Stimulated activated CD8-positive, alpha-beta memory T cell treated with anti-CD3 and anti-CD28 coated beads, Interleukin-15, amount 100 ng/mL, for 4 hours (primary cell): ENCODE data around the gene NCAM2.
"Not testable (repeated sequence)": the region's sequence is repeated elsewhere in the genome, so short reads cannot be mapped to it uniquely, and the experiment has no call there.

Source experiments
- DNase-seq, 2 donors: peaks; one replicate each; pipeline ENCODE4 v3.0.0-alpha.2; 2020; ENCODE audit warnings: low read depth in 2 of 2

Gene NCAM2

GRCh38 chr21:21324297-21324696 lies 326.1 kb downstream of the NCAM2 start:
- DNase-seq, result no peak

GRCh38 chr21:21332492-21332891 lies 334.3 kb downstream of the NCAM2 start:
- no peak for DNase-seq

GRCh38 chr21:21341041-21341440 lies 342.8 kb downstream of the NCAM2 start:
- no peak for DNase-seq

- DNase-seq, result no peak
Observed at GRCh38 chr21:21345296-21345695, 347.1 kb downstream of the NCAM2 start.

- no peak for DNase-seq
Observed at GRCh38 chr21:21345872-21346271, 347.7 kb downstream of the NCAM2 start.

- no peak for DNase-seq
Observed at GRCh38 chr21:21366277-21366676, 368.1 kb downstream of the NCAM2 start.

DNA sequence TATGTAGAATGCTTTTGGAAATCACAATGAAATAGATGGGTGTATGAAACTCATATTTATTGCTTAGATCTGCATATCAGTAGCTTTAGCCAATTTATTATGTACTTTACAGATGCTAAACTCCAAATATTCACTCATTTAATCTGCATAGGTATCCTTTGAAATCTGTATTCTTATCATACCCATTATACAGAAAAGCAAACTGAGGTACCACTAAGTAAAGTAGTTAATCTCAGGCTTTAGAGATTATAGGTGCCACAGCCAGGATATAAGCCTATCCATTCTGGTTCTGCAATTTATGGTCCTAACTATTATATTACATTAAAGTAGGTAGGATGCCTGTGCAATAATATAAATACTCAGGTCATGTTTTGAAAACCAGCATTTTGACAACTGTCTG lies 369.4 kb downstream of the NCAM2 start:
- DNase-seq, result no peak

GRCh38 chr21:21373969-21374368 lies 375.8 kb downstream of the NCAM2 start:
- DNase-seq, result no peak

DNA sequence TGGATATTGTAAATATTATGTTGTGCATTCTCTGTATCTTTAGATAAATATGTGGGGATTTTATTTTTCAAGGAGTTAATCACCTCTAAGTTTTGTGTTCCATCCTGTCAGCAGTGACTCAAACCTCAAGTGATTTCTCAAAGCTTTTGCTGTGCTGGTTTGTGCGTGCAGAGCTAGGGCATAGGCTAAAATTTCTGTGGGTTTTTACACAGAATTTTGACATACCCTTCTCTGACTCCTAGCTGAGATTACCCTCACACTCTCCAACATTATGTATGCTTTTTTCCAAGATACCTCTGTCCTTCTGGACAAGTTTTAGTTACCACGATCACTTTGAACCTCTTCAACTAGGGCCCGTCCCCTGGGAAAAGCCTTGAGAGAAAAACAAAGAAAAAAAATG lies 384.9 kb downstream of the NCAM2 start:
- no peak for DNase-seq

DNA sequence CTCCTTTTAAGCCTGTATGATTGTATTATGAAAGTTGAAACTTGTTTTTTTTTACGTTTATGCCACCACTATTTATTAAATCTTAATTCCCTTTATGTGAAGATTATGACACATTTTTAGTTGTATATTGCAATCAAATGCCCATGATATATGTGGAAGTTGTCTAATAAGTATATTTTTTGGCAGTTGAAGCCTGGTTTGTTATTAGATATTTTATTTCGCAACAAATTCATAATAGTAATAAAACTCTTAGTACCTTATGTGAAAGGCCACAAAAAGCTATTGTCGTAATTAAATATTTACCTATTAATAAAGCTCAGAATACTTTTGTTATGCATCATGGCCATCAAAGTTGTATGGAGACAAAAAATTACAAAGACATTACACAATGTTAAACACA lies 386.8 kb downstream of the NCAM2 start:
- DNase-seq, result no peak

DNA sequence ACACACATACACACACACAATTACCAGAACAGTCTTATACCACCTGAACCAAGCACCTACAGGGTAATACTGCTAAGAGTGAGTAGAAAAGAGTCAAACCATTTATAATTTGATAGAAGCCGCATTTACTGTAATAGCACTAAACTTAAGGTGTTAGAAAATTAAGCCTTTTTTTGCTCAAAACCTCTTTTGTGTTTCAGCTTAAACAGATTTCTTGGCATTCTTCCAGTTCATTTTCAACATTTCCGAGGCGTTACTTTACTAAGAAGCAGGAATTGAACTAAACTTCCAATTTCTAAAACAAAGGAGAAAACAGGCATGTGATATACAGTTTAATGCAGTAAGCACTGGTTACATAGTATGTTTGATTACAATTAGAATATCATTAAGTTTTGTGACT lies 387.2 kb downstream of the NCAM2 start:
- no peak for DNase-seq

DNA sequence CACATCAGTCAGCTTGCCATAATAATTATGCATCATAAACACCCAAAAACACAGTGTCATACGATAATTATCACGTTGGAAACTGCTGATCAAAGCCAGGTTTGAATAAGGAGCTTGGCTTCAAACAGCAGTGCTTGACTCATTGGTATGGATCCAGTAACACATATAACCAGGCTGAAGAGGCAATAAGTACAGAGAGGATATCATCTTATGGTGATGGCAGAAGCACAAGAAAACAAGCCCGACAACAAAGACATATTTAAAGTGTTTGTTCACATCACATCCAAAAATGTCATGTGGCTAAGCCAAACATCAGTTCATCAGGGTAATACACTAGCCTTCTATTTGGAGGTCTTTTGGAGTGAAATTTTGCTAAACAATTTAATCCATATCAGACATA lies 389.7 kb downstream of the NCAM2 start:
- no peak for DNase-seq

DNA sequence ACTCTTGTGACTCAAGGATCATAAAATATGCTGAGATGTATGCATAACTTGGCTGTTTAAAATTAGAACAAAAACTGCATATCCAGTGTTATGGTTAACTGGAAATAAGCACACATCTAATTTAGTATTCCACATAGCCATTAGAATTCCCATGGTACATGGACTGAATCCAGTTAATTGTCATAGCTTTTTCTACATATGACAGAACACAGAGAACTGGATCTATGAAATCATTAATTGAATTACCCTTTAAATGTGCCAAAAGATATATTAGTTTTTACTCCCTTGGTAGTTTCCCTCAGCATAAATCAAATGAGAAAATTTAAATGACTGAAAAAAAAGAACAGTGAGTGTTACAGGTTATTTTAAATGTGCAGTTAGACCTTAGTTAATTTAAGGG lies 395.9 kb downstream of the NCAM2 start:
- DNase-seq, result no peak

DNA sequence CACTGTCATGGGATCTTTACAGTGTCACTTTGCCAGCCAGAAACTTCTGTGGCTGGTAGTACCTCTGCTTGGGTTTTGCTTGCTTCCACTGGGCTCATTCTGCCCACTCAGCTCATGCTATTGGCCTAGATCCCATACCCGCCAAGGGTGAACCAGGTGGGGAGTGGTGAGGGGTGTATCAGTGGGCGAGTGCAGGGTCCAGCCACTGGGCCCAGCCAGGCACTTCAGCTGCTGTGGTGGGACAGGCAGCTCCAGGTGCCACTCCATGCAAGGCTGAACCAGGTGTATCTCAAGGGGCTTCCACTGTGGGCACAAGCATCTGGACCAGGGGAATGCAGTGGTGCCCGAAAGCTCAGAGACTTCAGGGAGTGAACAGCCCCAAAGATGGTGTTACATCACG lies 398.2 kb downstream of the NCAM2 start:
- no peak for DNase-seq

GRCh38 chr21:21397464-21397863 lies 399.3 kb downstream of the NCAM2 start:
- DNase-seq, result no peak

DNA sequence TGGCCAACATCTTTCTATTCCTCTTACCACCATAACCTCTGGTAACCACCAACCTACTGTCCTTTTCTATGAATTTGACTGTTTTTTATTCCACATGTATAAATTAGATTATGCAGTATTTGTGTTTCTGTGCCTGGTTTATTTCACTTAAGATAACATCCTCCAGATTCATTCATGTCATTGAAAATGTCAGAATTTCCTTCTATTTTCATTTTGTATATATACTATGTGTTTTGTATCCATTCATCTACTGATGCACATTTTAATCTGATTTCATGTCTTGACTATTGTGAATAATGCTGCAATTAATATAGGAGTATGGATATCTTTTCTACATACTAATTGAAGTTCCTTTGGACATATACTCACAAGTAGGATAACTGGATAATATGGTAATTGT lies 403.2 kb downstream of the NCAM2 start:
- no peak for DNase-seq

GRCh38 chr21:21402187-21402586 lies 404.0 kb downstream of the NCAM2 start:
- not testable (repeated sequence) for DNase-seq

GRCh38 chr21:21404261-21404660 lies 406.1 kb downstream of the NCAM2 start:
- not testable (repeated sequence) for DNase-seq

GRCh38 chr21:21406921-21407320 lies 408.7 kb downstream of the NCAM2 start:
- DNase-seq, result no peak

DNA sequence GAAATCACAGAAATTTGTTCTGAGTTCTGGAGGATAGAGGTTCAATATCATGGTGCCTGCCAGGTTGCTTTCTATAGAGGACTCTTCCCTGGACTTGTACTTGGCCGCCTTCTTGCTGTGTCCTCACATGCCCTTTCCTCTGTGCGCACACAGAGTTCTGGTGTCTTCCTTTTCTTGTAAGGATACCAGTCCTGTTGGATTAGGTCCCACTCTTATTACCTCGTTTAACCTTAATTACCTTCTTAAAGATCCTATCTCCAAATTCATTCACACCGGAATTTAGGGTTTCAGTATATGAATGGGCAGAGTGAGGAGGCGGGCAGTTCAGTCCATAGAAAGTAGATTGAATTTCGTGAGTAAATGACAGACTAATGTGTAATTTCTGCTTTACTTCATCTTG lies 413.9 kb downstream of the NCAM2 start:
- no peak for DNase-seq

DNA sequence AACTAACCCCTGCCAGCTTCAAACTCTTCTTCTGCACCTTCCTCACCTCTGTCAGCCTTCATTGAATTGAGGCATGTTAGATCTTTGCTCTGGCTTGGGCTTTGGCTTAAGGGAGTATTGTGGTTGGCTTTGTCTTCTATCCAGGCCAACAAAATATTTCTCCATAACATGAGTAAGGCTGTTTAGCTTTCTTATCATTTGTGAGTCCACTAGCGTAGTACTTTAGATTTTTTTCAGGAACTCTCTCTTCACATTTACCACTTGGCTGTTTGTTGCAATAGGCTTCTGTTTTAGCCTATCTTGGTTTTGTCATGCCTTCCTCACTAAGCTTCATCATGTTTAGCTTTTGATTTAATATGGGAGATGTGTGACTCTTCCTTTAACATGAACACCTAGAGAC lies 417.5 kb downstream of the NCAM2 start:
- no peak for DNase-seq

DNA sequence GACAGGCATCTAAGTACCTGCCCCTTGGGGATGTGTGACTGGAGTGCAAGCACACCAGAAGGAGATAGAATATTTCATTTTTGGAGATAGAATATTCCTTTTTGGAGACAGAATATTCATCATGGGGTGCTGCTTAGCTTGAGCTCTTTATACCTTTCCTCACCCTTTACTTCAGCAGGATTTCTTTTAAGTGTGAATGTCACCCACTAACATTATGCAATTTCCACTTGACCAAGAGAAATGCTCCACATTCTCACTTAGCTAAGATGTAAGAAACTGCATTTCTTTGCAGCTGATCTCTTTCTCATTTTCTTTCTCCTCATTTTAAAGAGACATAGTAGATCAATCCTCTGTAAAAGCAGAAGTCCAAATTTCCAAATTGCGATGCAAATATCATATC lies 436.7 kb downstream of the NCAM2 start:
- DNase-seq, result no peak

GRCh38 chr21:21436012-21436534 lies 437.9 kb downstream of the NCAM2 start:
- no peak for DNase-seq

GRCh38 chr21:21439761-21440160 lies 441.6 kb downstream of the NCAM2 start:
- DNase-seq, result no peak

- DNase-seq, result no peak
Observed at GRCh38 chr21:21457077-21457476, 458.9 kb downstream of the NCAM2 start.
